ENCODE measurements around the gene PTMS.

PTMS gene

DNA sequence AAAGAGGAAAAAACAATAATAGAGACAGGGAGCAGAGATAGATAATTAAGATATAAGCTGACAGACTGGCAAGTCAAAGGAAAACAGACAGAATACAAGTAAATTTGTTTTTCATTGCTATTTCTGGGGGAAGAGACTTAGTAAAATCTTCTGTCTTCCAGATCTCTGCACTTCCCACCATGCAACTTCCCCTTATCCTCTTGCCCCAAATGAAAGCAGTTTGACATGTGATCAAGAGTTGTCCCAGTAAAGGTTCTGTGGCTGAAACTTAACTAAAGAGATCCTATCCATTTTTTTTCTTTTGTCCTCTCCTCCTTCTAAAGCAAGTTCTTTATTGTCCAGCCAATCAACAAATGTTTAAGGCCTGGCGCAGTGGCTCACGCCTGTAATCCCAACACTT, 11.8 kb upstream of the PTMS start:
- peaks cover 8% of the 10 kb centered on the region for H3K4me1 ChIP-seq (ENCODE audit: control insufficient read depth, insufficient read depth, low read depth, low read length)

DNA sequence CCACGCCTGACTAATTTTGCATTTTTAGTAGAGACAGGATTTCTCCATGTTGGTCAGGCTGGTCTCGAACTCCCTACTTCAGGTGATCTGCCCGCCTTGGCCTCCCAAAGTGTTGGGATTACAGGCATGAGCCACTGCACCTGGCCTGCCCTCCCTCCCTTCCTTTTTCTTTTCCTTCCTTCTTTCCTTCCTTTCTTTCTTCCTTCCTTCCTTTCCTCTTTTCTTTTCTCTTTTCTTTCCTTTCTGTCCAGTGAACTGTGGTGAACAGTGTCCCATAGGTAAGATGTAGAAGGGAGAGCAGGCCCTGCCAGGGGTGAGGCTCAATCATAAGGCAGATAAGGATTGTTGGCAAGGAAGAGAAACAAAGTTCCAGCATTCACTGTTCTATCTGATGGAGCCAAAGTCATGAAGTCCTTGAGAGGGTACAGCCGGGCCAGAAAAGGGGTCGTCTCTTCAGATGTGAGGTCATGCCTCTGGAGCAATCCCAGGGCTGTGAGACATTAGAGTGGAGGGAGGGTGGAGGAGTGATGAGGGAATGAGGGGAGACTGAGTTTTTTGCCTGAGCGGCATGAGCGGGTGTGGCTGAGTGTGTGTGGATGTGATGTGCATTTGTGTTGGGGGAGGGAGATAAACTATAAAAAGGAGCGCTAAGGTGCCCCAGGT, 9.0 kb upstream of the PTMS start:
- H2BK5ac ChIP-seq (ENCODE audit: low read depth, low read length, poor library complexity, severe bottlenecking): no peak overlapping the region
- H3K18ac ChIP-seq (ENCODE audit: low read depth in 1 of 2, low read length in 2 of 2): no peak overlapping the region
- no peak overlapping the region for H3K4ac ChIP-seq (ENCODE audit: low read depth in 1 of 2, low read length in 2 of 2)
- no peak overlapping the region for H3K23ac ChIP-seq (ENCODE audit: low read length in 2 of 2)
- no peak overlapping the region for H3K27ac ChIP-seq (ENCODE audit: low read length, poor library complexity, severe bottlenecking)
- H2AK5ac ChIP-seq (ENCODE audit: low read length, severe bottlenecking): no peak overlapping the region
- DNase-seq: no peak
- H3K9me3 ChIP-seq (ENCODE audit: control insufficient read depth, low read length): no peaks in the 10 kb centered on the region
- 85% methylated on average over 7 of the region's 8 CpGs for WGBS
- H3K4me2 ChIP-seq (ENCODE audit: low read length, poor library complexity, severe bottlenecking): no peak overlapping the region
- H3K27me3 ChIP-seq (ENCODE audit: control insufficient read depth in 1 of 2, insufficient read depth in 1 of 2, low read length in 2 of 2): no peaks in the 10 kb centered on the region
- no peak overlapping the region for H2AFZ ChIP-seq (ENCODE audit: low read depth, low read length)
- no peak overlapping the region for H2BK120ac ChIP-seq (ENCODE audit: low read depth, low read length)
- no peaks in the 10 kb centered on the region for H3K36me3 ChIP-seq (ENCODE audit: control insufficient read depth in 1 of 2, insufficient read depth in 2 of 2, low read depth in 1 of 2, low read length in 2 of 2)
- peaks cover 4% of the 10 kb centered on the region for H3K4me1 ChIP-seq (ENCODE audit: control insufficient read depth, insufficient read depth, low read depth, low read length)
- H3K4me3 ChIP-seq (ENCODE audit: insufficient read depth in 1 of 2, low read depth in 1 of 2, low read length in 2 of 2): no peak overlapping the region
- no peak overlapping the region for H3K9ac ChIP-seq (ENCODE audit: low read length)
- no peak overlapping the region for H4K8ac ChIP-seq (ENCODE audit: low read length)
- no peak overlapping the region for H4K91ac ChIP-seq (ENCODE audit: low read length)
- no peak overlapping the region for H3K14ac ChIP-seq (ENCODE audit: low read length in 2 of 2)
- H3K79me1 ChIP-seq (replicated peaks; ENCODE audit: low read length, poor library complexity, severe bottlenecking): no peaks in the 10 kb centered on the region
- no peak overlapping the region for H2BK15ac ChIP-seq (ENCODE audit: low read depth, poor library complexity, severe bottlenecking)
- no peak overlapping the region for H2BK12ac ChIP-seq (ENCODE audit: low read length in 2 of 2)

More for the DNA sequence above, 11.8 kb upstream of the PTMS start:
- Histone ChIP-seq H3K27me3 (ENCODE audit: control insufficient read depth in 1 of 2, insufficient read depth in 1 of 2, low read length in 2 of 2) (no peaks in the 10 kb centered on the region), H3K36me3 (ENCODE audit: control insufficient read depth in 1 of 2, insufficient read depth in 2 of 2, low read depth in 1 of 2, low read length in 2 of 2) (peaks cover 21 to 26% of the 10 kb centered on the region in 2 experiments), H2BK15ac (ENCODE audit: low read depth, poor library complexity, severe bottlenecking) (no peak overlapping the region), H3K27ac (ENCODE audit: low read length, poor library complexity, severe bottlenecking) (no peak overlapping the region), H2BK120ac (ENCODE audit: low read depth, low read length) (no peak overlapping the region), H2AK5ac (ENCODE audit: low read length, severe bottlenecking) (no peak overlapping the region), H3K4ac (ENCODE audit: low read depth in 1 of 2, low read length in 2 of 2) (no peak overlapping the region), H2BK12ac (ENCODE audit: low read length in 2 of 2) (no peak overlapping the region), H3K14ac (ENCODE audit: low read length in 2 of 2) (no peak overlapping the region), H3K9me3 (ENCODE audit: control insufficient read depth, low read length) (no peaks in the 10 kb centered on the region), H3K4me2 (ENCODE audit: low read length, poor library complexity, severe bottlenecking) (no peak overlapping the region), H3K9ac (ENCODE audit: low read length) (no peak overlapping the region), H3K18ac (ENCODE audit: low read depth in 1 of 2, low read length in 2 of 2) (no peak overlapping the region), H4K8ac (ENCODE audit: low read length) (no peak overlapping the region), H2BK5ac (ENCODE audit: low read depth, low read length, poor library complexity, severe bottlenecking) (no peak overlapping the region), H3K4me3 (ENCODE audit: insufficient read depth in 1 of 2, low read depth in 1 of 2, low read length in 2 of 2) (no peak overlapping the region), H2AFZ (ENCODE audit: low read depth, low read length) (no peak overlapping the region), H4K91ac (ENCODE audit: low read length) (no peak overlapping the region), H3K23ac (ENCODE audit: low read length in 2 of 2) (no peak overlapping the region), H3K79me1 (replicated peaks; ENCODE audit: low read length, poor library complexity, severe bottlenecking) (peaks cover 10% of the 10 kb centered on the region)
- DNase-seq: no peak
- 94% methylated on average over 2 of the region's 2 CpGs for WGBS

DNA sequence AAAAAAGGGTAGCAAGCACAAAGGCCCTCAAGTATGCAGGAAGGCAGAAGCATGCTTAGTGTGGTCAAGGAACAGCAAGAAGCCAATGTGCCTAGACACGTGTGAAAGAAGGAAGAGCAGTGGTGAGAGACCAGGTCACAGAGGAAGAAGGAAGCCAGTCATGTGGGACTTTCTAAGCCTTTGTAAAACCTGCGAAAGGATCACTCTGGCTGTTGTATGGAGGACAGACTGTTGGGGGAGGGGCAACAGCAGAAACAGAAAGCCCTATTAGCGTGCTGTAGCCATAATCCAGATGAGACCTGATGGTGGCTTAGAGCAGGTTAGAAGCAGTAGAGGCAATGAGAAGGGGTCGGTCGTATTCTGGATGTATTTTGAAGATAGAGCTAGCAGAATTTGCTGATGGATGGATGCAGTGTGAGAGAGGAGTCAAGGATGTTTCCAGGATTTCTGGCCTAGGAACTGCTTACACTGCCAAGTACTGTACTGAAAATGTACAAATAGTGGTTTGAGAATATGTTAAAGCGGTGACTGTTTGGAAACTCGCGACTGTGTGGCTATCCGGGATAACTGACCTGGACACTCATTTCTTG, 7.6 kb upstream of the PTMS start:
- H3K14ac ChIP-seq (ENCODE audit: low read length in 2 of 2): no peak overlapping the region
- H3K9ac ChIP-seq (ENCODE audit: low read length): no peak overlapping the region
- no peak overlapping the region for H2BK12ac ChIP-seq (ENCODE audit: low read length in 2 of 2)
- no peak overlapping the region for H2BK120ac ChIP-seq (ENCODE audit: low read depth, low read length)
- no peak overlapping the region for H2BK5ac ChIP-seq (ENCODE audit: low read depth, low read length, poor library complexity, severe bottlenecking)
- no peak overlapping the region for H4K8ac ChIP-seq (ENCODE audit: low read length)
- H3K4ac ChIP-seq (ENCODE audit: low read depth in 1 of 2, low read length in 2 of 2): peak overlapping the region in 1 of 2 experiments; percentile 50
- peaks cover 6% of the 10 kb centered on the region for H3K4me1 ChIP-seq (ENCODE audit: control insufficient read depth, insufficient read depth, low read depth, low read length)
- H2BK15ac ChIP-seq (ENCODE audit: low read depth, poor library complexity, severe bottlenecking): no peak overlapping the region
- no peak overlapping the region for H3K4me2 ChIP-seq (ENCODE audit: low read length, poor library complexity, severe bottlenecking)
- no peak overlapping the region for H3K18ac ChIP-seq (ENCODE audit: low read depth in 1 of 2, low read length in 2 of 2)
- no peak overlapping the region for H3K23ac ChIP-seq (ENCODE audit: low read length in 2 of 2)
- H3K27ac ChIP-seq (ENCODE audit: low read length, poor library complexity, severe bottlenecking): no peak overlapping the region
- H3K27me3 ChIP-seq (ENCODE audit: control insufficient read depth in 1 of 2, insufficient read depth in 1 of 2, low read length in 2 of 2): no peaks in the 10 kb centered on the region
- H4K91ac ChIP-seq (ENCODE audit: low read length): no peak overlapping the region
- 90% methylated on average over 9 of the region's 9 CpGs for WGBS
- no peaks in the 10 kb centered on the region for H3K9me3 ChIP-seq (ENCODE audit: control insufficient read depth, low read length)
- H3K79me1 ChIP-seq (replicated peaks; ENCODE audit: low read length, poor library complexity, severe bottlenecking): no peaks in the 10 kb centered on the region
- no peak for DNase-seq
- H2AK5ac ChIP-seq (ENCODE audit: low read length, severe bottlenecking): no peak overlapping the region
- no peak overlapping the region for H3K4me3 ChIP-seq (ENCODE audit: insufficient read depth in 1 of 2, low read depth in 1 of 2, low read length in 2 of 2)
- H3K36me3 ChIP-seq (ENCODE audit: control insufficient read depth in 1 of 2, insufficient read depth in 2 of 2, low read depth in 1 of 2, low read length in 2 of 2): no peaks in the 10 kb centered on the region
- no peak overlapping the region for H2AFZ ChIP-seq (ENCODE audit: low read depth, low read length)

DNA sequence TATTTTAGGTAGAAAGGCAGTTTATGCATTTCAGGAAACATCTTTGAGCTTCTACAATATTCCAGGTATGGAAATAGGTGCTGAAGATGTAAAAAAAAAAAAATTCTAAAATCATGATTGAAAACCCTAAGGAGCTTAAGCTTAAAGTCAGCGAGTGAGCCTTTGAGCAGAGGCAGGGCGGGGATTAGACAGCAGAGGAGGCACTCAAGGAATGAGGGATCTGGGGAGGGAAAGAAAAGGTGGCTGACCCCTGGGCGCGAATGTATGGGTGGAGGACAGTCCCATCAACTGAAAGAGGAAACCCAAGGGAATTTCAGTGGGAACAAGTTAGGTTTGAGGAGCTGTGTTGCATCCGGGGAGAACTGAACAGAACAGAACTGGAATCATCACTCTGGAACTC, 6.4 kb upstream of the PTMS start:
- no peak overlapping the region for H4K91ac ChIP-seq (ENCODE audit: low read length)
- H2BK15ac ChIP-seq (ENCODE audit: low read depth, poor library complexity, severe bottlenecking): no peak overlapping the region
- H3K9me3 ChIP-seq (ENCODE audit: control insufficient read depth, low read length): no peaks in the 10 kb centered on the region
- no peak overlapping the region for H3K23ac ChIP-seq (ENCODE audit: low read length in 2 of 2)
- no peak overlapping the region for H3K4me2 ChIP-seq (ENCODE audit: low read length, poor library complexity, severe bottlenecking)
- 93% methylated on average over 5 of the region's 5 CpGs for WGBS
- peaks cover 5% of the 10 kb centered on the region for H3K4me1 ChIP-seq (ENCODE audit: control insufficient read depth, insufficient read depth, low read depth, low read length)
- no peak overlapping the region for H3K14ac ChIP-seq (ENCODE audit: low read length in 2 of 2)
- no peak overlapping the region for H2BK120ac ChIP-seq (ENCODE audit: low read depth, low read length)
- H3K9ac ChIP-seq (ENCODE audit: low read length): no peak overlapping the region
- H2AFZ ChIP-seq (ENCODE audit: low read depth, low read length): no peak overlapping the region
- H3K18ac ChIP-seq (ENCODE audit: low read depth in 1 of 2, low read length in 2 of 2): no peak overlapping the region
- no peak for DNase-seq
- no peak overlapping the region for H2BK12ac ChIP-seq (ENCODE audit: low read length in 2 of 2)
- no peaks in the 10 kb centered on the region for H3K27me3 ChIP-seq (ENCODE audit: control insufficient read depth in 1 of 2, insufficient read depth in 1 of 2, low read length in 2 of 2)
- H3K27ac ChIP-seq (ENCODE audit: low read length, poor library complexity, severe bottlenecking): no peak overlapping the region
- no peak overlapping the region for H2AK5ac ChIP-seq (ENCODE audit: low read length, severe bottlenecking)
- H3K79me1 ChIP-seq (replicated peaks; ENCODE audit: low read length, poor library complexity, severe bottlenecking): no peaks in the 10 kb centered on the region
- no peaks in the 10 kb centered on the region for H3K36me3 ChIP-seq (ENCODE audit: control insufficient read depth in 1 of 2, insufficient read depth in 2 of 2, low read depth in 1 of 2, low read length in 2 of 2)
- no peak overlapping the region for H4K8ac ChIP-seq (ENCODE audit: low read length)
- H3K4ac ChIP-seq (ENCODE audit: low read depth in 1 of 2, low read length in 2 of 2): no peak overlapping the region
- no peak overlapping the region for H3K4me3 ChIP-seq (ENCODE audit: insufficient read depth in 1 of 2, low read depth in 1 of 2, low read length in 2 of 2)
- no peak overlapping the region for H2BK5ac ChIP-seq (ENCODE audit: low read depth, low read length, poor library complexity, severe bottlenecking)

Measured in mesenchymal stem cell (in vitro differentiated cells and primary cell).